MM.1S (cell line): Measurements from ENCODE around the gene MGAT4B.

ENCODE experiments used
- DNase-seq: peaks from one replicate; pipeline ENCODE4 v3.0.0-alpha.2; 2015
- H2AFZ ChIP-seq: fragments of 300-600 bp; sonication (generic); 2 replicates; pipeline ENCODE4 v1.6.0; 2016; ENCODE audit warnings: antibody characterized with exemption, low read length
- H3F3A ChIP-seq: fragments of 300-600 bp; sonication (generic); 2 replicates; pipeline ENCODE4 v1.6.1; 2016; ENCODE audit warnings: mild to moderate bottlenecking, antibody characterized with exemption, low read length, moderate library complexity, mixed read lengths; ENCODE audit not compliant: insufficient read depth
- H3K27ac ChIP-seq: fragments of 300-600 bp; sonication (generic); 2 replicates; pipeline ENCODE4 v1.5.1; 2016; ENCODE audit warnings: mild to moderate bottlenecking, low read length
- H3K27me3 ChIP-seq: fragments of 300-600 bp; sonication (generic); replicated peaks from 2 replicates; pipeline ENCODE4 v1.6.0; 2016; ENCODE audit warnings: low read length; ENCODE audit not compliant: insufficient read depth
- H3K36me3 ChIP-seq: fragments of 300-600 bp; sonication (generic); replicated peaks from 2 replicates; pipeline ENCODE4 v1.6.1; 2016; ENCODE audit warnings: mild to moderate bottlenecking, low read length, mixed read lengths; ENCODE audit not compliant: insufficient read depth
- H3K4me1 ChIP-seq: fragments of 300-600 bp; sonication (generic); 2 replicates; pipeline ENCODE4 v1.6.1; 2016; ENCODE audit warnings: low read length, mixed read lengths
- H3K4me2 ChIP-seq: fragments of 300-600 bp; sonication (generic); 2 replicates; pipeline ENCODE4 v1.6.0; 2016; ENCODE audit warnings: low read depth, low read length
- H3K4me3 ChIP-seq: fragments of 300-600 bp; sonication (generic); 2 replicates; pipeline ENCODE4 v1.5.1; 2016; ENCODE audit warnings: low read length, mixed read lengths
- H3K79me2 ChIP-seq: fragments of 300-600 bp; sonication (generic); 2 replicates; pipeline ENCODE4 v1.6.1; 2016; ENCODE audit warnings: mixed run types, low read length, mixed read lengths
- H3K9ac ChIP-seq: fragments of 300-600 bp; sonication (generic); 2 replicates; pipeline ENCODE4 v1.6.1; 2016; ENCODE audit warnings: low read length, mixed read lengths
- H3K9me2 ChIP-seq: fragments of 300-600 bp; sonication (generic); replicated peaks from 2 replicates; pipeline ENCODE4 v1.6.1; 2016; ENCODE audit warnings: mild to moderate bottlenecking, low read length, mixed read lengths; ENCODE audit not compliant: insufficient read depth
- H3K9me3 ChIP-seq: fragments of 300-600 bp; sonication (generic); replicated peaks from 2 replicates; pipeline ENCODE4 v1.6.1; 2016; ENCODE audit warnings: mild to moderate bottlenecking, low read length, mixed read lengths; ENCODE audit not compliant: insufficient read depth
- H4K20me1 ChIP-seq: fragments of 300-600 bp; sonication (generic); 2 replicates; pipeline ENCODE4 v1.6.1; 2016; ENCODE audit warnings: mild to moderate bottlenecking, low read length, moderate library complexity, mixed read lengths; ENCODE audit not compliant: insufficient read depth
- CTCF ChIP-seq: fragments of 300-600 bp; sonication (generic); IDR thresholded peaks from 2 replicates; pipeline ENCODE4 v1.5.1; 2016; ENCODE audit warnings: antibody characterized with exemption, low read length, mixed read lengths
- EZH2 ChIP-seq: fragments of 300-600 bp; sonication (generic); optimal IDR thresholded peaks from 2 replicates; pipeline ENCODE3; 2017; ENCODE audit warnings: low read depth, mild to moderate bottlenecking, antibody characterized with exemption, low read length, mixed read lengths
- EZH2phosphoT487 ChIP-seq: fragments of 300-600 bp; sonication (generic); IDR thresholded peaks from 2 replicates; pipeline ENCODE4 v1.6.1; 2018; ENCODE audit warnings: antibody characterized with exemption, low read length

Gene MGAT4B

GRCh38 chr5:179824745-179825112 is 18.1 kb upstream of the MGAT4B start:
- no peak overlapping the region for H2AFZ ChIP-seq
- DNase-seq: no peak
- H3K36me3 ChIP-seq: peaks cover 32% of the 10 kb centered on the region
- H3K27me3 ChIP-seq: no peaks in the 10 kb centered on the region
- peaks cover 42% of the 10 kb centered on the region for H3F3A ChIP-seq
- H3K27ac ChIP-seq: no peak overlapping the region
- peaks cover 20% of the 10 kb centered on the region for H3K4me1 ChIP-seq
- no peak overlapping the region for H3K4me2 ChIP-seq
- TF ChIP-seq CTCF (no peak), EZH2 (no peak), EZH2phosphoT487 (no peak)
- H3K9ac ChIP-seq: no peak overlapping the region
- no peaks in the 10 kb centered on the region for H3K9me2 ChIP-seq
- peaks cover 93% of the 10 kb centered on the region for H3K79me2 ChIP-seq
- H3K4me3 ChIP-seq: no peak overlapping the region
- no peaks in the 10 kb centered on the region for H3K9me3 ChIP-seq
- H4K20me1 ChIP-seq: peaks cover 31% of the 10 kb centered on the region

- Histone ChIP-seq H3K36me3 (peaks cover 29% of the 10 kb centered on the region), H3K27ac (no peak overlapping the region), H2AFZ (no peak overlapping the region), H3K4me3 (no peak overlapping the region), H3K9me3 (no peaks in the 10 kb centered on the region), H4K20me1 (peaks cover 31% of the 10 kb centered on the region), H3K4me1 (peaks cover 25% of the 10 kb centered on the region), H3F3A (peaks cover 46% of the 10 kb centered on the region), H3K79me2 (peaks cover 90% of the 10 kb centered on the region), H3K27me3 (no peaks in the 10 kb centered on the region), H3K9ac (no peak overlapping the region), H3K4me2 (no peak overlapping the region), H3K9me2 (no peaks in the 10 kb centered on the region)
- DNase-seq: no peak
- TF ChIP-seq EZH2: no peak
- no peak for TF ChIP-seq CTCF
- TF ChIP-seq EZH2phosphoT487: no peak
Observed at GRCh38 chr5:179823937-179824744, 17.5 kb upstream of the MGAT4B start.

DNA sequence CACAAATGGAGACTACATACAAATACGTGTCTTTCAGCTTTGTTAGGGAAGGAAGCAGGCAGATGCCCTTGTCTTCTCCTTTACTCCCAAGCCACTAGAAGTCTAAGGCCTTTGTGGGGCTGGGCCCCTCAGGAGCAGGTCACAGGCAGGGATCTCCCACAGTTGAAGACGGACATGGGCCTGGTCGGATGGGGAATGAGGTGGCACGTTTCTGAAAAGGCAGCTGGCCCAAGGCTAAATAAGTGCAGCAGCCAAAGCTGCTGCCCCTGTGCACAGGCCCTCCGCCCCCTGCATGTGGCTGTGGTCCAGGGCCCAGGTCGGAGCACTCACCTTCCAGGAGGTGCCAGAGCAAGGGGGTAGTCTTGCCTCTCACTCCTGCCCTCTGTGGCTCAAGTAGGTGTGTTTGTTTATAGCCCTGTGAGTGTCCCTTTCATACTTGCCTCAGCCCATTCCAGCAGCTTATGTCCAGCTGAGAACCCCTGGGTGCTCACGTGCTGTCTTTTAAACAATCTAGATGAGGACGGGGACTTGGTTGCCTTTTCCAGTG is 15.9 kb upstream of the MGAT4B start:
- no peaks in the 10 kb centered on the region for H3K9me3 ChIP-seq
- peak overlapping the region; percentile 90 for H3K4me2 ChIP-seq
- H3K9me2 ChIP-seq: no peaks in the 10 kb centered on the region
- H3K27me3 ChIP-seq: no peaks in the 10 kb centered on the region
- H4K20me1 ChIP-seq: peaks cover 27% of the 10 kb centered on the region
- peak overlapping the region; percentile 98; the same call in 1 of the 2 replicates for H3K27ac ChIP-seq
- H3K9ac ChIP-seq: peak overlapping the region; percentile 40; the same call in 1 of the 2 replicates
- peaks cover 31% of the 10 kb centered on the region for H3K4me1 ChIP-seq
- no peak overlapping the region for H2AFZ ChIP-seq
- no peak for TF ChIP-seq CTCF
- TF ChIP-seq EZH2phosphoT487: no peak
- no peak for TF ChIP-seq EZH2
- H3K79me2 ChIP-seq: peaks cover 83% of the 10 kb centered on the region
- H3F3A ChIP-seq: peaks cover 33% of the 10 kb centered on the region
- H3K4me3 ChIP-seq: peak overlapping the region; percentile 96
- peaks cover 19% of the 10 kb centered on the region for H3K36me3 ChIP-seq
- no peak for DNase-seq
